Erythroblast (primary cell): ENCODE data around the gene SLC52A1.
"Not testable (repeated sequence)": the region's sequence is repeated elsewhere in the genome, so short reads cannot be mapped to it uniquely, and the experiment has no call there.

Source experiments
- DNase-seq, 2 experiments: peaks; one replicate each; lab custom pipeline; 2025; lab: John Stamatoyannopoulos, UW
- GATA1 ChIP-seq: IDR thresholded peaks from 2 replicates; pipeline ENCODE4 v1.6.1; 2011; ENCODE audit warnings: low read depth, mild to moderate bottlenecking, control low read depth, low read length, moderate library complexity
- POLR2A ChIP-seq: IDR thresholded peaks from 2 replicates; pipeline ENCODE4 v1.6.1; 2011; ENCODE audit warnings: mild to moderate bottlenecking, low read length

The SLC52A1 gene

DNA sequence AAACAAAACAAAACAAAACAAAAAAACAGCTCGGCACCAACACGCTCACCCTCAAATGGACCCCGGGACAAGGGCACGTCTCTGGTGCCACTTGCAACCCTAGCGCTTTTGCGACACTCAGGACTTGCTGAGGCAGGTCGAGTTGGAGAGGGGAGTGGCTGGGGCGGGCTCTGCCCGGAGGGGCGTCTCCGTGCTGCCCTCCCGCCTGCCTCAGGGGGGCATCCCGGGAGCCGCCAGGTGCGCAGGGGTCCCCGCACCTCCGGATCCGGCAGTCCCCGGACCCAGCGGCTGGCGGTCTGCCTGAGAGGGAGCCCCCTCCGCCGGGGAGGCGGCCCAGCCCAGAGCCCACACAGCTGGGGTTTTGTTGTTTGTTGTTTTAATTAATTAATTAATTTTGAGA, at the start of gene SLC52A1:
Gene SLC52A1 (minus strand): TSS at position 112 of the 400 bp plus-strand sequence. CDS start 820 bp downstream, outside the sequence.
- TF ChIP-seq POLR2A, result no peak
- TF ChIP-seq GATA1, result no peak
- no peak for DNase-seq

DNA sequence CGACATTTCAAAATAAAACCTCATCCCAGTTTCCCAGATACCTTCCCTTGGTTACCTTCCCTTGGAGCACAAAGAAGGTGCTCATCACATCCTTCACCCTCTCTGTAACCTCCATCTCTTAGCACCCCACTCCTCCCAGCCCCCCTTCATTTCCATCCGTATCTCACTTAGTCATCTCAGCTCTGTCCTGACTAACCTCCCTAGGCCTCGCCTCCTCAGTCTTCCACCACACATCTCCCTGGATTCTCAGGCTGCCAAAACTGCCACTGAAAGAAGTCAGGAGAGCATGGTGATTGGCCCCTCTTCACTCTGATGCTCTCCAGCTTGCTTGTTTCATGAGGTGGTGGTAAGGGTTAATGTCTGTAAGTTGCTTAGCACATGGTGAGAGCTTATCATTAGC, 45.4 kb upstream of the SLC52A1 start:
- TF ChIP-seq GATA1 (no peak), POLR2A (no peak)
- no peak for DNase-seq

DNA sequence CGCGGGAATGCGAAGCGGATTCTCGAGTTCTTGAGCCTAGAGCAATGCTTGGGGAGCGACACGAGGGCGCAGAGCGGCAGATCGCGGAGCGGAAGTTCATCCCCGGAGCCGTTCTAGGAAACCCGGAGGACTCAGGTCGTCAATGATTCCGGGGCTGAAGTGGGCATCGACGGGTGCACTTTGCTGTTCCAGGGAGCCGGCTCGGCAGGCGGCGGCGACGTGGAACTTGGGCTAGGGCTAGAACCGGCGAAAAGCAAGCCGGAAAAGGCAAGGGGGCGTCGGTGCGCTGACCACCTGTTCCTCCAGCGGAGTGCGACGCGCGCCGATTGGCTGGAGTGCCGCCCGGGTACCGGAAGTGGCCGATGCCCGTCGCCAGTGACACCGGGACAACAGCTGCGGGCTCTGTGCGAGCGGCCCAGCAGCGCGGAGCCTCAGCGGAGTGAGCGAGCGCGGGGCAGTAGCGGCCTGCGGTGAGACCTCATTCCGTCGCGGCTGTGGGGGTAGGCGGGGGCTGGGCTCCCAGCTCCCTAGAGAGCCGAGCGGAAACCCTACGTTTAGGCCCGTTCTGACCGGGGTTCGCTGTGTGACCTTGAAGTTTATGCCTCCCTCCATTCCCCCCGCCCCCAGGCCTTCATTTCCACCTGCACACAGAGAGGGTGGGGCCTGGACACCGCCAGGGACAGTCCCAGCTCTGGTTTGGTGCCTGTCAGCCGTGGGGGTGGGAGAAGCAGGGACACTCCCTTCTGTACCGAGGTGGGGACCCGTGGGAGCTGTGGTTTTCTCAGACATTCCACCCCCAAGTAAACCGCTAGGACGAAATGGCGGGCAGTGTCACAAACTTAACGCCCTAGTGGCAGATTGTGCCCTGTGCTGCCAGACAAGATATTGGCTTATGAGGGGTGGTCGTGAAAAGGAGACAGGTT, 43.1 kb upstream of the SLC52A1 start, which contains the start of gene ZFP3:
Gene ZFP3 (plus strand): TSS at position 362 of the 923 bp plus-strand sequence. CDS start 13,038 bp downstream, outside the sequence.
- DNase-seq, result peak; percentile 75 to 78
- TF ChIP-seq POLR2A (peak; percentile 44), GATA1 (no peak)

DNA sequence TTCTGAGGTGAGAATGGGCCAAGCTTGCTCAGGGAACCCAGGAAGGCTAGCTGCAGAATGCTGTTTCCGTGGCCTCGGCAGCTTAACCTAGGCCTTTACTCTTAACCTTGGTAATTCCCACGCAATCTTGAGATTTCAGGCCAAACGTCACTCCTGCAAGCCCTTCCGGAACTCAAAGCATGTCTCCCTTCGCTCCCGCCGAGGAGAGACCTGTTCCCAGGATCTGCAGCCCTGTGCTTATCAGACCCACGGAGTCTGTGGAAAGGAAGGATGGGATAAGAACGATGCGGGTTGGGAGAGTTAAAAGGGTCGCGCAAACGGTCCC, 42.5 kb upstream of the SLC52A1 start:
- TF ChIP-seq POLR2A (no peak), GATA1 (no peak)

DNA sequence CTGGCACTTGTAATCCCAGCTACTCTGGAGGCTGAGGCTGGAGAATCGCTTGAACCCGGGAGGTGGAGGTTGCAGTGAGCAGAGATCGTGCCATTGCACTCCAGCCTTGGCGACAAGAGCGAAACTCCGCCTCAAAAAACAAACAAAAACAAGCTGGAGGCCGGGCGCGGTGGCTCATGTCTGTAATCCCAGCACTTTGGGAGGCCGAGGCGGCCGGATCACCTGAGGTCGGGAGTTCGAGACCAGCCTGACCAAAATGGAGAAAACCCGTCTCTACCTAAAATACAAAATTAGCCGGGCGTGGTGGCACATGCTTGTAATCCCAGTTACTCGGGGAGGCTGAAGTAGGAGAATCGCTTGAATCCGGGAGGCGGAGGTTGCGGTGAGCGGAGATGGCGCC, 42.0 kb upstream of the SLC52A1 start:
- DNase-seq, result not testable (repeated sequence)

More for the DNA sequence above, 42.5 kb upstream of the SLC52A1 start:
- DNase-seq, result no peak

DNA sequence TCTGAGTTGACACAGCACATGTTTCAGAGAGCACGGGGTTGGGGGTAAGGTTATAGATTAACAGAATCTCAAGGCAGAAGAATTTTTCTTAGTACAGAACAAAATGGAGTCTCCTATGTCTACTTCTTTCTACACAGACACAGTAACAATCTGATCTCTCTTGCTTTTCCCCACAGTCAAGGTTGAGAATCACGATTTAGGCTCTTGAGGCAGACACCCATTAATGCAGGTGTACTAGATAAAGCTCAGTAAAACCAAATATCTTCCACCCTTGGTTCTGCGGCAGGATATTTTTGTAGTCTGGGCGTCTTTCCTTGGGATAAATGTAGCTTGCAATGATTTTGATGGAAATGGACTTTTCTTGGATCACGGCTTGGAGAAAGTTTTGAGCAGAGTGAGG, 40.2 kb upstream of the SLC52A1 start:
- DNase-seq, result not testable (repeated sequence)

DNA sequence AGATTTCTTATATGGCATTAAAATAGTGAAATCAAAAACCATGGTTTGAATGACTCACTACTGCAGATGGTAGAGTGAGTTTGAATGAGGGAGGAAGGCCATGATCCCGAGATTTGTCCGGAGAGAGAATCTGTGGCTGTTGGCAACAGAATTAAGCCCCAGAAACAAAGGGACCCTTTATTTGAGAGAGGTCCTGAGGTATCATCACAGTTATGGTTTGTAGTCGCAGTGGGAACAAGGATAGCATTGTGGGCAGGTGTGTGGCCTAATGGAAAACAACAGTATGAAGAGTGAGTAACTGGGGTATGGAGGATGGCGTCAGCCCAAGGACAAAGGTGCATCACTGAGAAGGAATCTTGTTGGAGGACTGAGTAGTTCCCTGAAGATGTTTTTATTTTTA, 34.5 kb upstream of the SLC52A1 start:
- no peak for DNase-seq
- TF ChIP-seq POLR2A, result no peak
- TF ChIP-seq GATA1, result no peak

DNA sequence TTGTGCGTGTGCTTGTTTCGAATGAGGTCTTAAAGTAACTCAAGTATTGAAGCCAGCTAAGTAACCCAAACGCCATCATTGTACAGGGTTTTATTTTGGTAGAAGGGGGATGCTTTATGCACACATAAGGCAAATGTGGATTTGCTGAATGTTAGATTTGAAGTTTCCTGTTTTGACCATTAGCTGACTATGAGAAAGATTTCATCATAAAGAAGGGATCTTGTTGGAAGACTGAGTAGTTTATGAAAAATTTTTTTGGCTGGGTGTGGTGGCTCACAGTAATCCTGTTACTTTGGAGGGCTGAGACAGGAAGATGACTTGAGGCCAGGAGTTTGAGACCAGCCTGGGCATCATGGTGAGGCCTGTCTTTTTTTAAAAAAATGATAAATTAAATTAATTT, 33.0 kb upstream of the SLC52A1 start:
- TF ChIP-seq GATA1, result no peak
- no peak for TF ChIP-seq POLR2A
- DNase-seq, result no peak

DNA sequence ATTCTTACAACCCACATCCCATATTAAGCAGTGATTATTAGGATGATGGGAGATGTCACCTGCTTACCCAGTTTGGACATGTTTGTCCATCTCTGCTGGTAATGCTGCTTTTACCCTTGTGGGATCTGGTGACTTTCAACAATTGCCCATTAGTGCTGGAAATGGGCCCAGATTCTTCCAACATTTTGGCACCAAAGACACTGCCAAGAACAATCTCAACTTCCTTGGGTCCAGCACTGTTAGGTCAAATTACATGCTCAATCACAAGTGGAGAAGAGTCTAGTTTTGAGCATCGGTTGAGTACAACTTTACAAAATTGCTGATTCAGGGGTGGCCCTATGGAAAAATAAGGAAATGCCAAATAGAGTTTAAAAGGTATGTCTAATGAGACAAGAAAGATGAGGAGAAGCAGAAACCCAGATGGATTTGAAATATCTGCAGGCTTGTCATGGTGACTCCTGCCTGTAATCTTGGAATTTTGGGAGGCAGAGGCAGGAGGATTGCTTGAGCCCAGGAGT, 30.1 kb upstream of the SLC52A1 start:
- TF ChIP-seq POLR2A, result no peak
- TF ChIP-seq GATA1, result no peak
- no peak for DNase-seq

DNA sequence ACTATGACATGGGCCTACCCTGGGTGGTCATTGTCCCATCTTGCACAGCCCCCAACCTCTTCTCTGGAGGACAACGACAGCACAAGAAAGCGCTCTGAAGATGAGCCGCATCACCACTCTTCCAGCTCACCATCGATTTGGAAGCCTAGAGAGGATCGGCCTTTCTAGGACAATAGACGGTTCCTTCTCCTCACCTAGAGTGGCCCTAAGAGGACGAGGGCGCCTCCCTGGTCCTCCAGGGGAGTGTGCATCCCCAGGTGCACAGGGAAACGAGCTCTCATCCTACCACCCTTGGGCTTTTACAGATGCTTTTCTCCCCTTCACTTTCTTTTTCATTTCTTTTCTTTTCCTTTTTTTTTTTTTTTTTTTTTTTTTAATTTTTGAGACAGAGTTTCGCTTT, 20.3 kb upstream of the SLC52A1 start:
- no peak for DNase-seq
- no peak for TF ChIP-seq GATA1

DNA sequence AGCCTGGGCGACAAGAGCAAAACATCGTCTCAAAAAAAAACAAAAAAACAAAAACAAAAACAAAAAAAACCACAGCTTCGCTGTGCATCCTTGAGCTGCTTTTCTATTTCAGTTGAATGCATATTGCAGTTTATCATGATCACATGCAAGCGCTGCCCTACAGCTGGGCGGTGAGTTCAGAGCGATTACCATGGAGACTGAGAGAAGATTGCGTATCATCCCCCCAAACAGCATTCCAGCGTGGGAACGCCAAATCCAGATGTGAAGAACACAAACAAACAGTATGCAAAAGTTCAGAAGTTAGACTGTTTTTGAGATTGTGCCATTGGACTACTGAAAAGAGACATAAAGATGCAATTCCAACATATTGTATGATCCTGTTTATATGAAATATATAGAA, 15.1 kb upstream of the SLC52A1 start:
- TF ChIP-seq GATA1 (no peak), POLR2A (no peak)
- DNase-seq, result no peak

DNA sequence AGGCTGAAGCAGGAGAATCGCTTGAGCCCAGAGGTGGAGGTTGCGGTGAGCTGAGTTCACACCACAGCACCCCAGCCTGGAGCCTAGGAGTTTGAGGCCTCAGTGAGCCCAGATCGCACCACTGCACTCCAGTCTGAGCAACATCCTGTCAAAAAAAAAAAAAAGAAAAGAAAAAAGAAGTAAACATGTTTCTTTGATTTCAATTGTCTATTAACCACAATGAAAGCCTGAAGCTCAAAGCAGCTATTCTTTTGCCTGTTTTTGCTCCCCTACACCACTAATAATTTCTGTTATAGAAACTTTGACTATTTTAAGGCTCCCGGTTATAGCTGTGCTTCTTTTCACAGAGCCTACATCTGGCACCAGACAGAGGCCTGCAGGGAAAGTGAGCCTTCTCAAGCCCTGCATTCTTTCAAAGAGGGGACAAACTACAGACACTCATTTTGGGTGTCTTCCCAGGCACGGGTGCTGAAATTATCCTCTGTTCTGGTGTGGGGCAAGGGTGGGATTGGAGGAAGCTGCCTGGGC, 14.2 kb upstream of the SLC52A1 start:
- no peak for DNase-seq
- TF ChIP-seq GATA1 (no peak), POLR2A (no peak)

DNA sequence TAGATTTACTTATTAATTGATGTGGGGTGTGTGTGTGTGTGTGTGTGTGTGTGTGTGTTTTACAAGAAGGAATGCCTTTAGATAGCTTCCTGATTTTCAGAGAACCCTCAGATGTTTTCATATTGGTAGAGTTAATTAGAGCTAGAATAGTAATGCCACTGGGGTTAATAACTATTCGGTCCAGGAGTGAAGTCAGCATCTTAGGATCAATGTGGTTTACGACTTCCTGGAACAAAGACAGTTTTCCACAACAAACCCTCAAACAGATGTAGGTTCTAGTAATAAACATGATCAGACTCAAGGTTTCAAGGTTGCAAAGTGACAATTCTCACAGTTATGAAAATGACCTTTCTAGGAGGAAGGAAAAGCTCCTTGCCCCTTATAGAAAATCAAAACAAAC, 12.2 kb upstream of the SLC52A1 start:
- TF ChIP-seq GATA1, result no peak
- no peak for TF ChIP-seq POLR2A

DNA sequence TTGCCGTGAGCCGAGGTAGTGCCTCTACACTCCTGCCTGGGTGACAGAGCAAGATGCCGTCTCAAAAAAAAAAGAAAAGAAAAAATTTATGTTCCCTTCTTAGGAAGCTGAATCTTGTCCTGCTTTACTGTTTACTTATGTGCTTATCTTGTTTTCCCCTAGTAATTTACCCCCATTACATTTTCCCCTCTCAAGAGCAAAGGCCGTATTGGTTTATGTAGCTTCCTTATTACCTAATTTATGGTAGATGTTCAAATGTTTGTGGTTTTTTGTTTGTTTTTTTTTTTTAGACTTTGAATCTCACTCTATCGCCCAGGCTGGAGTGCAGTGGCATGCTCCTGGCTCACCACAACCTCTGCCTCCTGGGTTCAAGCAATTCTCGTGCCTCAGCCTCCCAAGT, 10.3 kb upstream of the SLC52A1 start:
- TF ChIP-seq GATA1, result no peak
- TF ChIP-seq POLR2A, result no peak
- DNase-seq, result no peak

More for the DNA sequence above, 12.2 kb upstream of the SLC52A1 start:
- no peak for DNase-seq
